Ishikawa (cell line): ENCODE results near the gene SH3PXD2A.

Experiments used
- CEBPB ChIP-seq: IDR thresholded peaks from 2 replicates; pipeline ENCODE4 v1.6.1; 2012
- CREB1 ChIP-seq: IDR thresholded peaks from 2 replicates; pipeline ENCODE4 v1.6.1; 2012; ENCODE audit warnings: low read depth
- MAX ChIP-seq: IDR thresholded peaks from 2 replicates; pipeline ENCODE4 v1.6.1; 2012
- NFIC ChIP-seq: IDR thresholded peaks from 2 replicates; pipeline ENCODE4 v1.6.1; 2012
- YY1 ChIP-seq: IDR thresholded peaks from 2 replicates; pipeline ENCODE4 v1.6.1; 2012; ENCODE audit warnings: low read depth

- TF ChIP-seq MAX (no peak), CEBPB (no peak), CREB1 (no peak), NFIC (no peak), YY1 (no peak)
Observed at GRCh38 chr10:103879409-103879808, 24.0 kb upstream of the SH3PXD2A start.
